GM18861 (cell line): Measurements from ENCODE around the gene WBP4.
"Not testable (repeated sequence)": the region's sequence is repeated elsewhere in the genome, so short reads cannot be mapped to it uniquely, and the experiment has no call there.

ENCODE experiments used
- ATAC-seq: cut with Tn5 transposase; IDR thresholded peaks from one replicate; pipeline ENCODE4 v1.9.1; 2021; ENCODE audit not compliant: unreplicated experiment

WBP4 gene

GRCh38 chr13:41075485-41075884 is 14.2 kb downstream of the WBP4 start:
- no peak for ATAC-seq

GRCh38 chr13:41077475-41077874 is 16.2 kb downstream of the WBP4 start:
- ATAC-seq, result no peak

GRCh38 chr13:41079725-41080124 is 18.4 kb downstream of the WBP4 start:
- no peak for ATAC-seq

- ATAC-seq, result no peak
These were observed 24.8 kb downstream of the WBP4 start for GRCh38 chr13:41085961-41086585.

- not testable (repeated sequence) for ATAC-seq
These were observed 34.4 kb downstream of the WBP4 start for GRCh38 chr13:41095681-41096080.

GRCh38 chr13:41098761-41099160 is 37.5 kb downstream of the WBP4 start:
- ATAC-seq, result no peak

- no peak for ATAC-seq
These were observed 38.7 kb downstream of the WBP4 start for GRCh38 chr13:41099986-41100385.

GRCh38 chr13:41107104-41107571 is 45.8 kb downstream of the WBP4 start:
- no peak for ATAC-seq

- no peak for ATAC-seq
These were observed 46.3 kb downstream of the WBP4 start for GRCh38 chr13:41107584-41108014.

- no peak for ATAC-seq
These were observed 50.1 kb downstream of the WBP4 start for GRCh38 chr13:41111454-41111853.

- ATAC-seq, result no peak
These were observed 56.6 kb downstream of the WBP4 start for GRCh38 chr13:41117869-41118268.

GRCh38 chr13:41122838-41123237 is 61.5 kb downstream of the WBP4 start:
- no peak for ATAC-seq

- no peak for ATAC-seq
These were observed 66.4 kb downstream of the WBP4 start for GRCh38 chr13:41127701-41128100.

GRCh38 chr13:41130356-41130755 is 69.0 kb downstream of the WBP4 start:
- no peak for ATAC-seq

GRCh38 chr13:41131189-41131588 is 69.9 kb downstream of the WBP4 start:
- ATAC-seq, result not testable (repeated sequence)

- ATAC-seq, result not testable (repeated sequence)
These were observed 70.6 kb downstream of the WBP4 start for GRCh38 chr13:41131660-41132511.

GRCh38 chr13:41132512-41133152 is 71.3 kb downstream of the WBP4 start, which contains the start of gene KBTBD6:
Gene KBTBD6, minus strand, starts transcription at chr13:41132802. Its CDS starts 291 bp downstream, at chr13:41132511.
- ATAC-seq, result peak; percentile 96
